Head of caudate nucleus (tissue), 42 donors: ENCODE data around the gene GDF11.
A peak's percentile ranks its signal among the peaks of the same experiment; 100 is the strongest.

ENCODE experiments used
- DNase-seq, 42 donors: peaks; one replicate each; pipeline versions ENCODE4 v3.0.0 to v3.0.0-alpha.2; 2020 to 2021; ENCODE audit warnings: mixed read lengths in 7 of 42
- intact Hi-C: fragments of 100-400 bp; cut with DNase I; formaldehyde crosslinking; loops from one replicate; pipeline ENCODE4 v1.15.0; 2022

Gene GDF11

GRCh38 chr12:55742719-55743405, at the start of gene GDF11:
Gene GDF11 (plus strand): TSS chr12:55743122. CDS start chr12:55743317, 195 bp downstream.
- intact Hi-C loops: loop anchor here (5.0 kb wide), 1 partner anchor 74 kb away; the partner anchor contains the start of genes ORMDL2 and SARNP
- peak; percentile 82 to 95 (median 89) for DNase-seq

GRCh38 chr12:55693323-55694187, 49.4 kb upstream of the GDF11 start:
- intact Hi-C loops: no loop called here
- DNase-seq: peak in 1 of 42 donors; percentile 8

- DNase-seq: peak in 2 of 42 donors; percentile 8 to 16
- intact Hi-C loops: no loop called here
Observed at GRCh38 chr12:55694188-55694515, 48.8 kb upstream of the GDF11 start.

GRCh38 chr12:55694651-55695050, 48.3 kb upstream of the GDF11 start:
- intact Hi-C loops: no loop called here
- peak in 1 of 42 donors; percentile 3 for DNase-seq

GRCh38 chr12:55695349-55695748, 47.6 kb upstream of the GDF11 start:
- DNase-seq: peak in 1 of 42 donors; percentile 2
- intact Hi-C loops: no loop called here

- no peak for DNase-seq
- intact Hi-C loops: no loop called here
Observed at GRCh38 chr12:55696141-55696540, 46.8 kb upstream of the GDF11 start.

GRCh38 chr12:55696796-55697462, 46.0 kb upstream of the GDF11 start:
- peak in 4 of 42 donors; percentile 9 to 17 (median 10) for DNase-seq
- intact Hi-C loops: no loop called here

GRCh38 chr12:55697686-55698085, 45.2 kb upstream of the GDF11 start:
- intact Hi-C loops: no loop called here
- DNase-seq: peak in 4 of 42 donors; percentile 3 to 10 (median 6)

GRCh38 chr12:55698241-55698955, 44.5 kb upstream of the GDF11 start:
- intact Hi-C loops: no loop called here
- peak in 3 of 42 donors; percentile 6 to 40 (median 10) for DNase-seq

- peak in 2 of 42 donors; percentile 1 to 7 for DNase-seq
Observed at GRCh38 chr12:55698965-55699364, 44.0 kb upstream of the GDF11 start.

GRCh38 chr12:55699471-55700055, 43.4 kb upstream of the GDF11 start:
- DNase-seq: no peak
- intact Hi-C loops: no loop called here

More at GRCh38 chr12:55698965-55699364, 44.0 kb upstream of the GDF11 start:
- intact Hi-C loops: no loop called here

GRCh38 chr12:55700255-55701018, 42.5 kb upstream of the GDF11 start:
- intact Hi-C loops: no loop called here
- no peak for DNase-seq

- intact Hi-C loops: no loop called here
- DNase-seq: no peak
Observed at GRCh38 chr12:55702861-55703260, 40.1 kb upstream of the GDF11 start.

GRCh38 chr12:55703288-55703687, 39.6 kb upstream of the GDF11 start:
- peak in 7 of 42 donors; percentile 36 to 67 (median 47) for DNase-seq

GRCh38 chr12:55703901-55704761, 38.8 kb upstream of the GDF11 start:
- intact Hi-C loops: no loop called here

More at GRCh38 chr12:55703288-55703687, 39.6 kb upstream of the GDF11 start:
- intact Hi-C loops: no loop called here

GRCh38 chr12:55704824-55705718, 37.9 kb upstream of the GDF11 start:
- no peak for DNase-seq

More at GRCh38 chr12:55703901-55704761, 38.8 kb upstream of the GDF11 start:
- DNase-seq: no peak

More at GRCh38 chr12:55704824-55705718, 37.9 kb upstream of the GDF11 start:
- intact Hi-C loops: no loop called here
